Activated CD4-positive, alpha-beta T cell treated with anti-CD3 and anti-CD28 coated beads for 36 hours (primary cell): ENCODE data around the gene SERPINA4. TPM values are rescaled to one million over a fixed set of nuclear protein-coding genes. Genes with fewer than 3 reads are reported as not detected.

ENCODE experiments used
- ATAC-seq: fragments of 200-7000 bp; cut with Tn5 transposase; one replicate; pipeline ENCODE4 v1.10.0; 2021; ENCODE audit warnings: mild to moderate bottlenecking, moderate library complexity
- CTCF ChIA-PET: fragments of 350-600 bp; sonication (Branson Sonifier 250); formaldehyde crosslinking; loops from one replicate; lab custom pipeline; 2021; ENCODE audit warnings: antibody characterized with exemption; lab: Charles Lee
- POLR2A ChIA-PET: fragments of 350-600 bp; sonication (Branson Sonifier 250); formaldehyde crosslinking; loops from one replicate; lab custom pipeline; 2021; ENCODE audit warnings: antibody characterized with exemption, inconsistent platforms; lab: Charles Lee
- DNase-seq: peaks from one replicate; pipeline ENCODE4 v3.0.0-alpha.2; 2020
- H3K27ac Mint-ChIP-seq: one replicate; pipeline ENCODE4 v1.8.0; 2021; ENCODE audit warnings: mixed read lengths
- H3K27me3 Mint-ChIP-seq: one replicate; pipeline ENCODE4 v1.8.0; 2021; ENCODE audit warnings: mixed read lengths
- H3K36me3 Mint-ChIP-seq: one replicate; pipeline ENCODE4 v1.8.0; 2021; ENCODE audit warnings: low read depth, mixed read lengths
- H3K4me1 Mint-ChIP-seq: one replicate; pipeline ENCODE4 v1.8.0; 2021; ENCODE audit warnings: mixed read lengths
- H3K4me3 Mint-ChIP-seq: one replicate; pipeline ENCODE4 v1.8.0; 2021; ENCODE audit warnings: mild to moderate bottlenecking, moderate library complexity, mixed read lengths
- H3K9me3 Mint-ChIP-seq: one replicate; pipeline ENCODE4 v1.8.0; 2021; ENCODE audit warnings: low read depth, mixed read lengths
- intact Hi-C, 2 experiments: fragments of 100-400 bp; cut with DNase I in 1 of 2; cut with micrococcal nuclease in 1 of 2; formaldehyde crosslinking; loops; one replicate each; pipeline versions ENCODE4 v1.14.2 to v1.15.1; 2022 to 2024; cut with DNase I, micrococcal nuclease
- total RNA-seq, 2 experiments: library from RNA; stranded (reverse); gene quantifications; one replicate each; pipeline ENCODE4 v1.2.3, GENCODE V29; 2021

SERPINA4 gene
- total RNA-seq, 2 experiments from 2014 or later, result not detected

DNA sequence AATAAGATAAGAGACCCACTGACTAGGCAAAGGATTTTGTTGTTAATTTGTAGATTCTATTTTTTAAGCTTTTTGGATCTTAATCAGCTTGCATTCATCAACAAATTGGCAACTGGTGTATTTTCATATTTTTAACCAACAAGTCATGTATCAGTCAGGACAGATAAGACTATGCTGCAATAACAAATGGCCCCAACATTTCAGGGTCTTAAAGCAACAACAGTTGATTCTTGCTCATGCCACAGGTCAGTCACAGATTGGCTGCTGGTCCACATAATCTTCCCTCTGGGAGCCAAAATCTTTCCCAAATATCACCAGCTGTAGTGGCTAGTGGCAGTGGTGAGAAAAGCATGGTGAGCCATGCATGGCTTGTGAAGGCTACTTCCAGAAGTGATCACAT is 30.1 kb upstream of the SERPINA4 start:
- no peaks in the 10 kb centered on the region for H3K4me1 Mint-ChIP-seq
- H3K27me3 Mint-ChIP-seq, result peaks cover 25% of the 10 kb centered on the region
- ATAC-seq (no peak), DNase-seq (no peak)
- H3K27ac Mint-ChIP-seq, result no peak overlapping the region
- POLR2A ChIA-PET, result no interaction called here
- no peaks in the 10 kb centered on the region for H3K9me3 Mint-ChIP-seq
- CTCF ChIA-PET, result interaction anchor here (2.2 kb wide), 1 partner anchor 18 kb away, joined by 5 read pairs; no protein-coding TSS in a partner anchor
- intact Hi-C loops, result no loop called here
- H3K4me3 Mint-ChIP-seq, result no peak overlapping the region
- H3K36me3 Mint-ChIP-seq, result no peaks in the 10 kb centered on the region

- Mint-ChIP-seq H3K4me1 (no peaks in the 10 kb centered on the region), H3K36me3 (no peaks in the 10 kb centered on the region), H3K27ac (no peak overlapping the region), H3K4me3 (no peak overlapping the region), H3K9me3 (no peaks in the 10 kb centered on the region), H3K27me3 (peaks cover 17% of the 10 kb centered on the region)
- CTCF ChIA-PET, result interaction anchor here (0.7 to 2.2 kb wide), 4 partner anchors 17 to 845 kb away, joined by 3 to 5 read pairs (median 4); no protein-coding TSS in a partner anchor
- intact Hi-C loops, result no loop called here
- POLR2A ChIA-PET, result no interaction called here
- DNase-seq (no peak), ATAC-seq (no peak)
Observed at GRCh38 chr14:94532447-94532846, 28.8 kb upstream of the SERPINA4 start.

GRCh38 chr14:94535506-94535905 is 25.7 kb upstream of the SERPINA4 start:
- no peaks in the 10 kb centered on the region for H3K9me3 Mint-ChIP-seq
- no peak overlapping the region for H3K4me3 Mint-ChIP-seq
- no peak overlapping the region for H3K27ac Mint-ChIP-seq
- DNase-seq (no peak), ATAC-seq (no peak)
- no peaks in the 10 kb centered on the region for H3K4me1 Mint-ChIP-seq
- H3K36me3 Mint-ChIP-seq, result no peaks in the 10 kb centered on the region
- CTCF ChIA-PET, result interaction anchor here (0.7 to 1.1 kb wide), 2 partner anchors 102 to 185 kb away, joined by 3 to 4 read pairs; no protein-coding TSS in a partner anchor
- POLR2A ChIA-PET, result no interaction called here
- intact Hi-C loops, result no loop called here
- peaks cover 16% of the 10 kb centered on the region for H3K27me3 Mint-ChIP-seq

DNA sequence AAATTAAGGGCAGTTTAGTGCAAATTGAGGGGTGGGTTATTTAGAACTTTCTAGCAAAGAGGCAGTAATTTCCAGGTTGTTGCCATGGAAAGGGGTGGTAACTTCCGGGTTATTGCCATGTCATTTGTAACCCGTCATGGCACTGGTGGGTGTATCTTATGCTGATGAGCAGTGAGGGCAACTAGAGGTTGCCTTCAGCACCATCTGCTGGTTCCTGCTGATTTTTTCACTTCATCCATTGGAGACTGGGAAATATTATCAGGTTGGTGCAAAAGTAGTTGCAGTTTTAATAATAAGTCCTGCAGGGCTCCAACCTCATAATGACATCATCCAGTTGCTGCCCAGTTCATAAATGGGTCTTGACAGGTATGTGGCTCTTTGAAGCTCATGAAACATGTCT is 24.4 kb upstream of the SERPINA4 start:
- no peak for ATAC-seq
- no peaks in the 10 kb centered on the region for H3K36me3 Mint-ChIP-seq
- ChIA-PET CTCF (no interaction called here), POLR2A (no interaction called here)
- H3K27me3 Mint-ChIP-seq, result peaks cover 14% of the 10 kb centered on the region
- no peaks in the 10 kb centered on the region for H3K4me1 Mint-ChIP-seq
- no peak for DNase-seq
- H3K9me3 Mint-ChIP-seq, result no peaks in the 10 kb centered on the region
- no peak overlapping the region for H3K27ac Mint-ChIP-seq
- H3K4me3 Mint-ChIP-seq, result no peak overlapping the region
- intact Hi-C loops, result no loop called here

GRCh38 chr14:94538070-94538740 is 23.0 kb upstream of the SERPINA4 start:
- no peak overlapping the region for H3K27ac Mint-ChIP-seq
- CTCF ChIA-PET, result interaction anchor here (1.7 kb wide), 1 partner anchor 11 kb away, joined by 7 read pairs; no protein-coding TSS in a partner anchor
- peaks cover 13% of the 10 kb centered on the region for H3K27me3 Mint-ChIP-seq
- no peaks in the 10 kb centered on the region for H3K36me3 Mint-ChIP-seq
- no peak for DNase-seq
- POLR2A ChIA-PET, result no interaction called here
- intact Hi-C loops, result no loop called here
- no peak for ATAC-seq
- H3K4me1 Mint-ChIP-seq, result no peaks in the 10 kb centered on the region
- H3K4me3 Mint-ChIP-seq, result no peak overlapping the region
- H3K9me3 Mint-ChIP-seq, result no peaks in the 10 kb centered on the region

DNA sequence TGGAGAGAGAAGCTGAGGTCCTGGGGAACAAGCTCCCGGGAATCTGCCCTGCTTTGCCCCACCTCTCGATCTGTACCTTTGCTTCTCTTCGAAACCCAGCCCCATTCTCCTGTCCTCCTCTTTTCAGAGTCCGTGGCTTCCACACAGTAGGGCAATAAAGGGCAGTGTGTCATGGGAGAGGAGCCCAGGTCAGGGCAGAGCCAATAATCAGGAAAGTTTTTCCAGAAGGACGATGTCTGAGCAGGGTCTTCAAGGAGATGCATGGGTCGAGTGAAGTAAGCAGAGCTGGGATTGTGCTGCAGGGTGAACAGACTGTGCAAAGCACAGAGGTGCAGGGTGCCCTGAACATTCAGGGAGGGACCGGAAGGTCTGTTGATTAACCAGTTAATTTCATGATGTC is 22.1 kb upstream of the SERPINA4 start:
- Mint-ChIP-seq H3K27ac (no peak overlapping the region), H3K4me3 (no peak overlapping the region), H3K27me3 (peaks cover 13% of the 10 kb centered on the region), H3K4me1 (no peaks in the 10 kb centered on the region), H3K9me3 (no peaks in the 10 kb centered on the region), H3K36me3 (no peaks in the 10 kb centered on the region)
- ATAC-seq (no peak), DNase-seq (no peak)
- POLR2A ChIA-PET, result no interaction called here
- CTCF ChIA-PET, result interaction anchor here (1.2 to 1.7 kb wide), 2 partner anchors 10 to 32 kb away, joined by 3 to 7 read pairs; no protein-coding TSS in a partner anchor
- intact Hi-C loops, result no loop called here

- ChIA-PET POLR2A (no interaction called here), CTCF (interaction anchor here (1.1 to 1.2 kb wide), 2 partner anchors 9 to 33 kb away, joined by 3 to 6 read pairs; no protein-coding TSS in a partner anchor)
- Mint-ChIP-seq H3K27me3 (peaks cover 13% of the 10 kb centered on the region), H3K4me3 (no peak overlapping the region), H3K36me3 (no peaks in the 10 kb centered on the region), H3K9me3 (no peaks in the 10 kb centered on the region), H3K27ac (no peak overlapping the region), H3K4me1 (no peaks in the 10 kb centered on the region)
- DNase-seq, result no peak
- ATAC-seq, result no peak
- intact Hi-C loops, result no loop called here
Observed at GRCh38 chr14:94540031-94540794, 21.0 kb upstream of the SERPINA4 start.

- intact Hi-C loops, result no loop called here
- H3K36me3 Mint-ChIP-seq, result no peaks in the 10 kb centered on the region
- ChIA-PET POLR2A (no interaction called here), CTCF (interaction anchor here (0.8 kb wide), 1 partner anchor 55 kb away, joined by 4 read pairs; no protein-coding TSS in a partner anchor)
- H3K4me1 Mint-ChIP-seq, result no peaks in the 10 kb centered on the region
- DNase-seq, result no peak
- H3K27ac Mint-ChIP-seq, result no peak overlapping the region
- no peak overlapping the region for H3K4me3 Mint-ChIP-seq
- ATAC-seq, result no peak
- peaks cover 5% of the 10 kb centered on the region for H3K9me3 Mint-ChIP-seq
- peaks cover 18% of the 10 kb centered on the region for H3K27me3 Mint-ChIP-seq
Observed at GRCh38 chr14:94541234-94541975, 19.8 kb upstream of the SERPINA4 start.

DNA sequence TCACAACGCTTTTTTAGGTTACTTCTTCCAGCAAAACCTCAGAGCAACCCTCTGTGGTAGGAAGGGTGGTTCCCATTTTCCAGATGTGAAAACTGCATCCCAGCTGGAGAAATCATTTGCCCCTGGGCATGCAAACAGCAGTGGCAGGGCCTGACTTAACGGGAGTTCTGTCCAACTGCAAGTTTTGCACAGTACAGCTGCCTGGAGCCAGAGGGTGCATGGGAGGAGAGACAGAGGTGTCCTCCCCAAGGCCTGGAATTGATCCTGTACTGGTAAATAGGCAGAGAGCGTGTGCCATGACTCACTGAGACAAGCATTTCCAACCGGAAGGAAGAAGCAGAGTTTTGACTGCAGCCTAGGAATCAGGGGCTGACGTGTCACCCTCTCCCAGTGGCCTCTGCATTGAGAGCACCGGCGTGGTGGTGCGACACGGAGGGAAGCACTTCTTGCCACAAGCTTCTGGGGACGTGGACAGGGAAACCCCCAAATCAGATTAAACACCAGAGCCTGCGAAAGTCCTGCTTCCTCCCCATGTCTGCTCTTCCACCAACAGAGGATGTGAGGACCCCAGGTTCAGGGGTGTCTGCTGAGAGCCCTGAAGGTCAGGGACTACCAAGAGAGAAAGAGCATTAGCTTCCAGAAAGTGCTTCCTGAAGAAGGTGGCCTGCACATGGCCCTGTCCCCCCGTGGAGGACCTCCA is 19.0 kb upstream of the SERPINA4 start:
- no peak for ATAC-seq
- intact Hi-C loops, result no loop called here
- no peak for DNase-seq
- Mint-ChIP-seq H3K36me3 (no peaks in the 10 kb centered on the region), H3K27ac (no peak overlapping the region), H3K9me3 (peaks cover 5% of the 10 kb centered on the region), H3K27me3 (peaks cover 19% of the 10 kb centered on the region), H3K4me1 (no peaks in the 10 kb centered on the region), H3K4me3 (no peak overlapping the region)
- POLR2A ChIA-PET, result no interaction called here
- CTCF ChIA-PET, result no interaction called here

- intact Hi-C loops, result no loop called here
Observed at GRCh38 chr14:94542811-94543440, 18.3 kb upstream of the SERPINA4 start.

More at GRCh38 chr14:94542811-94543440, 18.3 kb upstream of the SERPINA4 start:
- ATAC-seq (no peak), DNase-seq (no peak)
- H3K27me3 Mint-ChIP-seq, result peaks cover 19% of the 10 kb centered on the region
- H3K27ac Mint-ChIP-seq, result no peak overlapping the region
- ChIA-PET CTCF (interaction anchor here (0.5 to 1.4 kb wide), 2 partner anchors 108 to 109 kb away, joined by 3 read pairs; no protein-coding TSS in a partner anchor), POLR2A (no interaction called here)
- H3K36me3 Mint-ChIP-seq, result no peaks in the 10 kb centered on the region
- peaks cover 5% of the 10 kb centered on the region for H3K9me3 Mint-ChIP-seq
- H3K4me1 Mint-ChIP-seq, result no peaks in the 10 kb centered on the region
- no peak overlapping the region for H3K4me3 Mint-ChIP-seq
